ENCODE measurements around the gene ZNF189. TPM values are rescaled to one million over a fixed set of nuclear protein-coding genes. Genes with fewer than 3 reads are reported as not detected.

The ZNF189 gene
- total RNA-seq, 1 experiment from 2014 or later, result 17.4 TPM

GRCh38 chr9:101438523-101438922 is 39.9 kb downstream of the ZNF189 start:
- Mint-ChIP-seq H3K27ac (ENCODE audit: low read depth, unreplicated experiment) (no peak overlapping the region), H3K4me1 (ENCODE audit: insufficient read depth, unreplicated experiment) (no peaks in the 10 kb centered on the region), H3K4me3 (ENCODE audit: unreplicated experiment) (no peak overlapping the region), H3K36me3 (ENCODE audit: insufficient read depth, unreplicated experiment) (no peaks in the 10 kb centered on the region), H3K9me3 (ENCODE audit: unreplicated experiment) (no peaks in the 10 kb centered on the region), H3K27me3 (ENCODE audit: insufficient read depth, unreplicated experiment) (peaks cover 51% of the 10 kb centered on the region)
- ChIA-PET POLR2A (interaction anchor here (1.3 kb wide), 1 partner anchor 29 kb away, joined by 3 read pairs; no protein-coding TSS in a partner anchor), CTCF (interaction anchor here (0.6 to 1.3 kb wide), 6 partner anchors 11 to 724 kb away, joined by 3 to 6 read pairs (median 3); no protein-coding TSS in a partner anchor)
- no TSS peak for BruUV-seq (replicated peaks)
- TF ChIP-seq CTCF (IDR thresholded peaks at IDR 0.05; ENCODE audit: unreplicated experiment), result no peak
- no peak for DNase-seq (ENCODE audit: unreplicated experiment)
- intact Hi-C loops (cut with micrococcal nuclease), result no loop called here

- Mint-ChIP-seq H3K9me3 (ENCODE audit: unreplicated experiment) (no peaks in the 10 kb centered on the region), H3K36me3 (ENCODE audit: insufficient read depth, unreplicated experiment) (no peaks in the 10 kb centered on the region), H3K4me1 (ENCODE audit: insufficient read depth, unreplicated experiment) (peaks cover 8% of the 10 kb centered on the region), H3K4me3 (ENCODE audit: unreplicated experiment) (no peak overlapping the region), H3K27me3 (ENCODE audit: insufficient read depth, unreplicated experiment) (peaks cover 38% of the 10 kb centered on the region), H3K27ac (ENCODE audit: low read depth, unreplicated experiment) (no peak overlapping the region)
- CTCF ChIA-PET, result interaction anchor here (1.1 kb wide), 2 partner anchors 9 to 18 kb away, joined by 3 to 4 read pairs; no protein-coding TSS in a partner anchor
- BruUV-seq (replicated peaks), result no TSS peak
- intact Hi-C loops (cut with micrococcal nuclease), result no loop called here
- POLR2A ChIA-PET, result interaction anchor here (0.5 kb wide), 1 partner anchor 117 kb away, joined by 3 read pairs; no protein-coding TSS in a partner anchor
- no peak for DNase-seq (ENCODE audit: unreplicated experiment)
- no peak for TF ChIP-seq CTCF (IDR thresholded peaks at IDR 0.05; ENCODE audit: unreplicated experiment)
These were observed 42.1 kb downstream of the ZNF189 start for GRCh38 chr9:101440714-101441230.

GRCh38 chr9:101442318-101442717 is 43.7 kb downstream of the ZNF189 start:
- Mint-ChIP-seq H3K4me3 (ENCODE audit: unreplicated experiment) (no peak overlapping the region), H3K27ac (ENCODE audit: low read depth, unreplicated experiment) (no peak overlapping the region), H3K9me3 (ENCODE audit: unreplicated experiment) (no peaks in the 10 kb centered on the region), H3K27me3 (ENCODE audit: insufficient read depth, unreplicated experiment) (peaks cover 31% of the 10 kb centered on the region), H3K4me1 (ENCODE audit: insufficient read depth, unreplicated experiment) (peaks cover 8% of the 10 kb centered on the region), H3K36me3 (ENCODE audit: insufficient read depth, unreplicated experiment) (no peaks in the 10 kb centered on the region)
- ChIA-PET POLR2A (no interaction called here), CTCF (interaction anchor here (1.8 to 3.2 kb wide), 2 partner anchors 13 to 16 kb away, joined by 4 to 27 read pairs; no protein-coding TSS in a partner anchor)
- intact Hi-C loops (cut with micrococcal nuclease), result no loop called here
- BruUV-seq (replicated peaks), result no TSS peak
- TF ChIP-seq CTCF (IDR thresholded peaks at IDR 0.05; ENCODE audit: unreplicated experiment), result no peak
- DNase-seq (ENCODE audit: unreplicated experiment), result no peak

- CTCF ChIA-PET, result interaction anchor here (0.6 to 3.2 kb wide), 3 partner anchors 12 to 1201 kb away, joined by 3 to 27 read pairs (median 4); no protein-coding TSS in a partner anchor
- no peak overlapping the region for H3K27ac Mint-ChIP-seq (ENCODE audit: low read depth, unreplicated experiment)
- intact Hi-C loops (cut with micrococcal nuclease), result no loop called here
These were observed 44.1 kb downstream of the ZNF189 start for GRCh38 chr9:101442736-101443135.

More at GRCh38 chr9:101442736-101443135, 44.1 kb downstream of the ZNF189 start:
- Mint-ChIP-seq H3K4me1 (ENCODE audit: insufficient read depth, unreplicated experiment) (peaks cover 8% of the 10 kb centered on the region), H3K4me3 (ENCODE audit: unreplicated experiment) (no peak overlapping the region), H3K36me3 (ENCODE audit: insufficient read depth, unreplicated experiment) (no peaks in the 10 kb centered on the region), H3K27me3 (ENCODE audit: insufficient read depth, unreplicated experiment) (peaks cover 31% of the 10 kb centered on the region), H3K9me3 (ENCODE audit: unreplicated experiment) (no peaks in the 10 kb centered on the region)
- BruUV-seq (replicated peaks), result no TSS peak
- DNase-seq (ENCODE audit: unreplicated experiment), result no peak
- TF ChIP-seq CTCF (IDR thresholded peaks at IDR 0.05; ENCODE audit: unreplicated experiment), result no peak
- POLR2A ChIA-PET, result no interaction called here
